Ovary (tissue), 9 donors: Measurements from ENCODE around the gene FGF6. TPM values are rescaled to one million over a fixed set of nuclear protein-coding genes. Genes with fewer than 3 reads are reported as not detected.

Source experiments
- DNase-seq, 5 donors: peaks; one replicate each; pipeline ENCODE4 v3.0.0-alpha.2; 2019 to 2020
- H3K27ac ChIP-seq, 2 donors: fragments of 200-600 bp; one replicate each; pipeline versions ENCODE4 v1.5.1 to v1.8.0; 2019 to 2022
- H3K27me3 ChIP-seq: fragments of 200-600 bp; one replicate; pipeline ENCODE4 v1.8.0; 2022
- H3K36me3 ChIP-seq: fragments of 200-600 bp; sonication (generic); one replicate; pipeline ENCODE4 v1.5.1; 2019
- H3K4me1 ChIP-seq: one replicate; pipeline ENCODE4 v1.8.1; 2013; ENCODE audit warnings: mild to moderate bottlenecking, moderate library complexity; ENCODE audit not compliant: insufficient read depth
- H3K4me3 ChIP-seq: fragments of 200-600 bp; sonication (generic); one replicate; pipeline ENCODE4 v1.5.1; 2017
- H3K9me3 ChIP-seq, 2 donors: fragments of 200-600 bp in 1 of 2; sonication (generic) in 1 of 2; one replicate each; pipeline versions ENCODE4 v1.5.1 to v1.8.1; 2013 to 2019; ENCODE audit warnings: mild to moderate bottlenecking in 1 of 2, moderate library complexity in 1 of 2
- CTCF ChIP-seq, 3 donors: fragments of 450-650 bp in 2 of 3; fragments of 200-600 bp in 1 of 3; IDR thresholded peaks; one replicate each; pipeline versions ENCODE4 v1.5.1 to v1.8.0; 2016 to 2022; ENCODE audit warnings: antibody characterized with exemption in 3 of 3, mild to moderate bottlenecking in 1 of 3
- EP300 ChIP-seq: sonication (generic); formaldehyde crosslinking; IDR thresholded peaks from one replicate; pipeline ENCODE4 v1.6.1; 2017; ENCODE audit warnings: antibody characterized with exemption
- POLR2A ChIP-seq: fragments of 450-650 bp; IDR thresholded peaks from one replicate; pipeline ENCODE4 v1.6.1; 2017; ENCODE audit warnings: antibody characterized with exemption, mild to moderate bottlenecking, moderate library complexity
- WGBS, 3 donors: extraction: QIAGEN DNeasy Blood & Tissue Kit in 1 of 3; methylation state at CpG; one replicate each; pipeline versions ENCODE4 v1.1.5 to v1.1.7; 2013 to 2017; 5-methylcytosine and 5-hydroxymethylcytosine counted together
- intact Hi-C, 4 donors: fragments of 100-400 bp; cut with DNase I; formaldehyde crosslinking; loops; one replicate each; pipeline versions ENCODE4 v1.11.0 to v1.15.1; 2022 to 2023
- polyA plus RNA-seq, 2 donors: library from polyadenylated mRNA; stranded (reverse); fragments of 200-250 nt in 1 of 2; fragments of 350-450 nt in 1 of 2; fragmentation: Illumina TruSeq in 1 of 2; extraction: RNeasy Lipid Tissue Mini Kit (QIAGEN cat#74804) in 1 of 2; gene quantifications; one replicate each; pipeline ENCODE4 v1.2.3, GENCODE V29; 2013 to 2014
- total RNA-seq, 7 donors: library from RNA; depleted of rRNA in 2 of 7; stranded (reverse); fragments of >200 nt in 2 of 7; fragmentation: NEBNext Ultra II Directional in 3 of 7; extraction: Animal tissue kit (Norgen Biotek cat#: 25700) in 3 of 7; gene quantifications; one replicate each; pipeline versions ENCODE4 v1.1.0 to v1.2.4, GENCODE V29; 2016 to 2023
- donor health status: DM: no; HTN: no; CAD: no; lungs with moderate emphysema.
- donor health status: DM: no; HTN: no; CAD: no.
- donor health status: Bipolar disorder and iron deficiency.
- donor health status: DM: yes; HTN: yes; CAD: no.
- donor health status: DM: no; HTN: no; CAD: no.
- donor health status: DM: yes; HTN: yes; CAD: no.

The FGF6 gene
- total and polyA plus RNA-seq, 9 donors, result not detected

- DNase-seq, result no peak
- H3K4me1 ChIP-seq, result no peaks in the 10 kb centered on the region
- 80 to 88% (median 87%) methylated on average over 5 of the region's 5 CpGs for WGBS, 3 donors
- H3K36me3 ChIP-seq, result no peaks in the 10 kb centered on the region
- no peaks in the 10 kb centered on the region for H3K9me3 ChIP-seq
- no peaks in the 10 kb centered on the region for H3K27me3 ChIP-seq
- H3K4me3 ChIP-seq, result no peak overlapping the region
- no peak overlapping the region for H3K27ac ChIP-seq
- TF ChIP-seq CTCF (IDR thresholded peaks at IDR 0.05), result no peak
- no peak for TF ChIP-seq EP300
- no peak for TF ChIP-seq POLR2A
- intact Hi-C loops, result no loop called here
These were observed 58.0 kb downstream of the FGF6 start for GRCh38 chr12:4387607-4388006.

- Histone ChIP-seq H3K9me3 (no peaks in the 10 kb centered on the region), H3K27ac (no peak overlapping the region), H3K4me1 (no peaks in the 10 kb centered on the region), H3K4me3 (no peak overlapping the region), H3K36me3 (no peaks in the 10 kb centered on the region), H3K27me3 (no peaks in the 10 kb centered on the region)
- intact Hi-C loops, result no loop called here
- DNase-seq, result no peak
- no peak for TF ChIP-seq CTCF (IDR thresholded peaks at IDR 0.05)
- TF ChIP-seq EP300, result no peak
- no peak for TF ChIP-seq POLR2A
- 68 to 72% (median 70%) methylated on average over 4 of the region's 4 CpGs for WGBS, 3 donors
These were observed 58.8 kb downstream of the FGF6 start for GRCh38 chr12:4386801-4387200.

Other genes with a start within 250 kb of the FGF6 start
- 100 to 1,000 TPM in 1 of 7 donors, 10 to 100 TPM in 6; 24.1 to 105 (median 70.7) TPM for gene CCND2, start 172.1 kb downstream of the FGF6 start, total RNA-seq
- gene CCND2, start 172.1 kb downstream of the FGF6 start, polyA plus RNA-seq, result 10 to 100 TPM in 1 of 2 donors, 1 to 10 TPM in 1; 4.0 to 16.3 TPM
- 10 to 100 TPM in 1 of 7 donors, 1 to 10 TPM in 5, under 1 TPM in 1; 0.36 to 10.3 (median 4.1) TPM for gene TIGAR, start 124.6 kb downstream of the FGF6 start, total RNA-seq
- gene TIGAR, start 124.6 kb downstream of the FGF6 start, polyA plus RNA-seq, result 1 to 10 TPM; 1.0 to 8.1 TPM
- gene FGF23, start 66.1 kb downstream of the FGF6 start, total RNA-seq, result not detected
- not detected for gene FGF23, start 66.1 kb downstream of the FGF6 start, polyA plus RNA-seq
- 1 to 10 TPM in 6 of 7 donors, under 1 TPM in 1; 0.53 to 3.4 (median 1.6) TPM for gene RAD51AP1, start 93.1 kb upstream of the FGF6 start, total RNA-seq
- 1 to 10 TPM; 1.5 to 1.7 TPM for gene RAD51AP1, start 93.1 kb upstream of the FGF6 start, polyA plus RNA-seq
- gene DYRK4, start 116.4 kb upstream of the FGF6 start, total RNA-seq, result 10 to 100 TPM; 23.7 to 51.8 (median 39.8) TPM
- 10 to 100 TPM; 41.2 to 53.9 TPM for gene DYRK4, start 116.4 kb upstream of the FGF6 start, polyA plus RNA-seq
- 1 to 10 TPM; 1.4 to 2.7 (median 1.6) TPM for gene AKAP3, start 203.2 kb upstream of the FGF6 start, total RNA-seq
- 1 to 10 TPM in 1 of 2 donors, under 1 TPM in 1; 0.24 to 1.4 TPM for gene AKAP3, start 203.2 kb upstream of the FGF6 start, polyA plus RNA-seq
- 10 to 100 TPM; 14.4 to 67.7 (median 55.0) TPM for gene NDUFA9, start 203.3 kb upstream of the FGF6 start, total RNA-seq
- gene NDUFA9, start 203.3 kb upstream of the FGF6 start, polyA plus RNA-seq, result 10 to 100 TPM; 32.1 to 65.6 TPM